HepG2 (cell line): ENCODE results near the gene CD207. TPM values are rescaled to one million over a fixed set of nuclear protein-coding genes. Genes with fewer than 3 reads are reported as not detected.
A peak's percentile ranks its signal among the peaks of the same experiment; 100 is the strongest.

ENCODE experiments used
- ARID4A ChIP-seq: sonication (generic); formaldehyde crosslinking; IDR thresholded peaks from 2 replicates; pipeline ENCODE4 v1.5.0; 2020; ENCODE audit warnings: mild to moderate bottlenecking, missing genetic modification reagents, borderline replicate concordance
- E2F1 ChIP-seq: sonication (generic); formaldehyde crosslinking; IDR thresholded peaks from 2 replicates; pipeline ENCODE4 v1.5.0; 2020; ENCODE audit warnings: missing genetic modification reagents
- FUBP1 ChIP-seq: sonication (generic); formaldehyde crosslinking; IDR thresholded peaks from 2 replicates; pipeline ENCODE4 v1.5.1; 2020; ENCODE audit warnings: missing genetic modification reagents, mild to moderate bottlenecking, borderline replicate concordance
- HIVEP1 ChIP-seq: sonication (generic); formaldehyde crosslinking; IDR thresholded peaks from 2 replicates; pipeline ENCODE4 v1.4.0; 2020; ENCODE audit warnings: mild to moderate bottlenecking, missing genetic modification reagents
- MYNN ChIP-seq: sonication (generic); formaldehyde crosslinking; IDR thresholded peaks from 2 replicates; pipeline ENCODE4 v1.4.0; 2020; ENCODE audit warnings: mild to moderate bottlenecking, low read depth, missing genetic modification reagents
- MZF1 ChIP-seq: sonication (generic); formaldehyde crosslinking; IDR thresholded peaks from 2 replicates; pipeline ENCODE4 v1.8.1; 2023; ENCODE audit warnings: mild to moderate bottlenecking, missing genetic modification reagents, borderline replicate concordance
- NFKBIZ ChIP-seq: IDR thresholded peaks from 2 replicates; pipeline ENCODE4 v1.6.1; 2018; ENCODE audit warnings: missing genetic modification reagents, missing compliant biosample characterization
- NR0B2 ChIP-seq: sonication (generic); formaldehyde crosslinking; IDR thresholded peaks from 2 replicates; pipeline ENCODE4 v1.4.0; 2020; ENCODE audit warnings: mild to moderate bottlenecking, missing genetic modification reagents
- ZBTB10 ChIP-seq: sonication (generic); formaldehyde crosslinking; IDR thresholded peaks from 2 replicates; pipeline ENCODE4 v1.4.0; 2020; ENCODE audit warnings: missing genetic modification reagents, borderline replicate concordance
- ZNF124 ChIP-seq: sonication (generic); formaldehyde crosslinking; IDR thresholded peaks from 2 replicates; pipeline ENCODE4 v1.4.0; 2020; ENCODE audit warnings: missing genetic modification reagents
- ZNF280B ChIP-seq: sonication (generic); formaldehyde crosslinking; IDR thresholded peaks from 2 replicates; pipeline ENCODE4 v1.5.0; 2020; ENCODE audit warnings: missing genetic modification reagents, mild to moderate bottlenecking, borderline replicate concordance
- ZNF451 ChIP-seq: sonication (generic); formaldehyde crosslinking; IDR thresholded peaks from 2 replicates; pipeline ENCODE4 v1.5.0; 2020; ENCODE audit warnings: mild to moderate bottlenecking, missing genetic modification reagents
- ZNF670 ChIP-seq: sonication (generic); formaldehyde crosslinking; IDR thresholded peaks from 2 replicates; pipeline ENCODE4 v1.8.0; 2022; ENCODE audit warnings: mild to moderate bottlenecking, missing genetic modification reagents, borderline replicate concordance
- ZNF724P ChIP-seq: sonication (generic); formaldehyde crosslinking; IDR thresholded peaks from 2 replicates; pipeline ENCODE4 v1.8.0; 2022; ENCODE audit warnings: missing genetic modification reagents, borderline replicate concordance
- ZNF850 ChIP-seq: sonication (generic); formaldehyde crosslinking; conservative IDR thresholded peaks from 2 replicates; pipeline ENCODE4 v1.9.0; 2021; ENCODE audit warnings: mild to moderate bottlenecking, missing genetic modification reagents
- polyA plus RNA-seq, 8 experiments: library from polyadenylated mRNA; depleted of rRNA in 3 of 8; stranded (reverse) in 7 of 8; unstranded in 1 of 8; fragments of >200 nt; fragmentation: Illumina TruSeq in 4 of 8; extraction: Trizol in 4 of 8; gene quantifications; 2 replicates each; pipeline versions ENCODE4 v1.2.1 to v1.2.3, GENCODE V29; 2011 to 2016; ENCODE audit warnings: low read depth in 4 of 8, missing spikeins in 1 of 8, mixed read lengths in 1 of 8; ENCODE audit not compliant: insufficient read depth in 1 of 8
- total RNA-seq, 5 experiments: library from RNA; depleted of rRNA; stranded (reverse); fragments of >200 nt; fragmentation: Illumina TruSeq; extraction: Trizol; gene quantifications; 2 replicates each; pipeline ENCODE4 v1.2.3, GENCODE V29; 2016; ENCODE audit warnings: low read depth in 1 of 5

Gene CD207
- total and polyA plus RNA-seq, 2 of the 13 experiments (the other 11 are each of a cell fraction or from before 2014, with no cell fraction given): 0.09 to 0.15 TPM

- TF ChIP-seq ZBTB10 (CRISPR knock-in tag) (no peak), E2F1 (CRISPR knock-in tag) (no peak), ZNF451 (CRISPR knock-in tag) (no peak), ZNF724P (CRISPR knock-in tag) (no peak), MZF1 (CRISPR knock-in tag) (no peak), ZNF124 (CRISPR knock-in tag) (peak; percentile 78; the same call in 1 of the 2 replicates), ZNF850 (CRISPR knock-in tag) (no peak), NR0B2 (CRISPR knock-in tag) (no peak), ZNF280B (CRISPR knock-in tag) (no peak), ZNF670 (CRISPR knock-in tag) (no peak), MYNN (no peak), NFKBIZ (CRISPR knock-in tag) (no peak), ARID4A (CRISPR knock-in tag) (peak; percentile 38; the same call in 1 of the 2 replicates), FUBP1 (no peak), HIVEP1 (CRISPR knock-in tag) (no peak)
Observed at GRCh38 chr2:70789304-70790135, 46.1 kb downstream of the CD207 start (continued).
